ENCODE data around the gene ZNF496. TPM values are rescaled to one million over a fixed set of nuclear protein-coding genes. Genes with fewer than 3 reads are reported as not detected.

Gene ZNF496
- total and polyA plus RNA-seq, 9 of the 15 experiments (the other 6 are each of a cell fraction or from before 2014, with no cell fraction given), result 4.3 to 54.0 (median 31.3) TPM

- peak; percentile 98 for TF ChIP-seq HEY1 (CRISPR knock-in tag; IDR thresholded peaks at IDR 0.05; ENCODE audit: borderline replicate concordance)
- TF ChIP-seq HOMEZ (CRISPR knock-in tag; IDR thresholded peaks at IDR 0.05), result peak; percentile 98
- TF ChIP-seq KLF1 (tag; IDR thresholded peaks at IDR 0.05), result peak; percentile 82
- no peak for TF ChIP-seq RBM25 (IDR thresholded peaks at IDR 0.05; ENCODE audit: low read depth, low read length, severe bottlenecking)
- TF ChIP-seq ZNF217 (CRISPR knock-in tag; IDR thresholded peaks at IDR 0.05), result no peak
- TF ChIP-seq E2F8 (IDR thresholded peaks at IDR 0.05; ENCODE audit: low read depth, partially characterized antibody), result no peak
- TF ChIP-seq ZNF239 (CRISPR knock-in tag; IDR thresholded peaks at IDR 0.05), result peak; percentile 98
- TF ChIP-seq ZSCAN32 (CRISPR knock-in tag; IDR thresholded peaks at IDR 0.05), result peak; percentile 94
- peak; percentile 57 to 80; a peak in 3 of 4 replicates for TF ChIP-seq TRIM24 (IDR thresholded peaks at IDR 0.05)
- TF ChIP-seq DIDO1 (tag; IDR thresholded peaks at IDR 0.05; ENCODE audit: low read depth), result peak; percentile 99
- no peak for TF ChIP-seq ZBED1 (IDR thresholded peaks at IDR 0.05)
- TF ChIP-seq ZNF444 (CRISPR knock-in tag; IDR thresholded peaks at IDR 0.05), result peak; percentile 98
- TF ChIP-seq TGIF2 (CRISPR knock-in tag; IDR thresholded peaks at IDR 0.05), result no peak
These were observed 36.2 kb upstream of the ZNF496 start (continued) for GRCh38 chr1:247367786-247368422.
